Stimulated activated CD8-positive, alpha-beta memory T cell treated with anti-CD3 and anti-CD28 coated beads, Interleukin-7, amount 100 ng/mL, for 48 hours (primary cell): ENCODE data around the gene KRT77.

Experiments used
- DNase-seq, 2 donors: peaks; one replicate each; pipeline ENCODE4 v3.0.0-alpha.2; 2020; ENCODE audit warnings: low read depth in 1 of 2; ENCODE audit errors: extremely low read depth in 1 of 2

KRT77 gene

DNA sequence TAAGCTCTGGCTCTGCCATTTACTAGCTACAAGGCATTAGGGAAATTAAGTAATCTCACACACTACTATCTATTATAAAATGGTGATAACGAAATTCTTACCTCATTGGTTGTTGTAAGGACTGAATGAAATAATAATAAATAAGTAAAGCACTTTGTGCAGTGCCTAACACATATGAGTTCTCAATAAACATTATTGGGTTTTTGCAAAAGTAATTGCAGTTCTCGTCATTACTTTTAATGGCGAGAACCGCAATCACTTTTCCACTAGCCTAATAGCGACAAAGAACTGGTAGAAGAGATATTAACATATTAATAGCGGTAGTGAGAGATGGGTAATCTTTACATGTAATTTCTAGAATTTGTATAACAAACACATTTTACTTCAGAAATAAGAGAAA is 9.2 kb downstream of the KRT77 start:
- no peak for DNase-seq

DNA sequence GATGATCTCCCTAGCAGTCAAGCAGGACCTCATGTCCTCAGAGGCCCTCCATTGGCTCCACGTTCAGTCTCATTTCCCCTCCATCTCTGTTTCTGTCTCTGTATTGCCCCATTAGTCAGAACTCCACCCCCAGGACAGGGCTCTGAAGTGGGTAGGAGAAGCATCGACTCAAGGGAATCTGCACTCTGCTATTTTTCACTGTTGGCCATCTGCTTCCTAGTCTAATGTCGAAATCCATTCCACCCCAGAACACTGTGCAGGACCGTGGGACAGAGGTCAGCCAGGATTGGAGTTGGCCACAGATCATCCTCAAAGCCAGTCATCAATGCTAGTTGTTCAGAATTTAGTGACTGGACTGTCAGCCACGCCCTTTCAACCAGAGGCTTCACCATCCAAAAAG is 10.1 kb downstream of the KRT77 start:
- DNase-seq = no peak

DNA sequence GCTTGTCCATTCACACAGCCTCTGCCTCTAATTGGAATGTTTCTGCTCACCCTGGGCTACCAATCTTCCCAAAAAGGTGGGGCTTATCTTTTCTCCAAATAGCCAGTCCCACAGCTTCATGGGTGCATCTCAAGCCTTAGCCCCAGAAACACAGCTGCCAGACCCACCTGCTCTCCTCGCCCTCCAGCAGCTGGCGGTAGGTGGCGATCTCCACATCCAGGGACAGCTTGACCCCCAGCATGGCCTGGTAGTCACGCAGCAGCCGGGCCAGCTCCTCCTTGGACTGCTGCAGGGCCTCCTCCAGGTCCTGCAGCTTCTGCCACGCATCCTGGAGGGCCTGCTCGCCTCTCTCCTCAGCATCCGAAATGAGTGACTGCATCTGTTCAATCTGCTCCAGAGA is 11.1 kb downstream of the KRT77 start:
- DNase-seq = no peak

DNA sequence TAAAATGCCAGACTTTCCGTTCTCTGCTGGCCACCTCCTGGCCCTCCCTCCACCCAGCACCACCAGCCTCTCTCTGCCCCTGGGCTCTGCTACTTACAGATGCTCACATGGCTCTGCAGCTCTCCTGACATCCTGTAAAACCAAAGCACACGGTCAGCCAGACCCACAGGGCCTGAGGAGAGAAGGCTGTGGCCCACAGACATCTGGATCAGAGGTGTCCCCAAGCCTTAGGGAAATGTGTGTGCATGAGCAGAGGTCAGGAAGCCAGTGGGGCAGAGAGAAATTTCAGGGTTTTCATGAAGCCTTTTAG is 11.5 kb downstream of the KRT77 start:
- DNase-seq = no peak

DNA sequence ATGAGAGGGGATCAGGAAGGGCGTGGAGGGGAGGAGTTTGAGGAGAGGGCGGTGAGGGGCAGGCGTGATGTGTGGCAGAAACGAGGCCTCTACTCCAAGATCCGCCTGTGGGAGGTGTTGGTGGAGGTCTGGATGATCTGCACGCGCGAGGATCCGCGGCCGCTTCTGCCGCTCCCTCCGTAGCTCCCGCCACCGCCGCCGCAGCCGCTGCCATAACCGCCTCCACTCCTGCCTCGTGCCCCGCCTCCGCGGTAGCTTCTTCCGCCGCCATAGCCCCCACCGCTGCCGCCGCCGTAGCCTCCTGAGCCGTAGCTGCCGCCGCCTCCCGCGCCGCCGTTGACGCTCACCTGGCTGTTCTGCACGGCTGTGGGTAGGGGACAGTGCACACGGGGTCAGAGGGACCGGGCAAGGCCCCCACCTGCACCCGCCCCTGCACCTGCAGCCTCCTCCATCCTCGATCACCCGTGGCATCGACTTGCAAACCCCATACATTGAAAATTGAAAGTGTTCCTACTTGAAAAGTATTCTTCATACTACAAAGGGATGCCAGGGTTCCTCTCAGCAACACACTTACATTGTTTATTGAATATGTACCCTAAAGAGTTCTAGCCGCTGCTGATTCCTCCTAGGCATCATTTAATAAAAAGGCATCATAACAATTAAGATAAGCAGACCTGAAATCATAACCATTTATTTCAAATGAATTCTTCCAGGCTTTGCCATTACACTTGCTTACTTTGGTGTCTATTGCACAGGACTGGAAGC is 12.1 kb downstream of the KRT77 start:
- peak in 1 of 2 donors; percentile 11 for DNase-seq

DNA sequence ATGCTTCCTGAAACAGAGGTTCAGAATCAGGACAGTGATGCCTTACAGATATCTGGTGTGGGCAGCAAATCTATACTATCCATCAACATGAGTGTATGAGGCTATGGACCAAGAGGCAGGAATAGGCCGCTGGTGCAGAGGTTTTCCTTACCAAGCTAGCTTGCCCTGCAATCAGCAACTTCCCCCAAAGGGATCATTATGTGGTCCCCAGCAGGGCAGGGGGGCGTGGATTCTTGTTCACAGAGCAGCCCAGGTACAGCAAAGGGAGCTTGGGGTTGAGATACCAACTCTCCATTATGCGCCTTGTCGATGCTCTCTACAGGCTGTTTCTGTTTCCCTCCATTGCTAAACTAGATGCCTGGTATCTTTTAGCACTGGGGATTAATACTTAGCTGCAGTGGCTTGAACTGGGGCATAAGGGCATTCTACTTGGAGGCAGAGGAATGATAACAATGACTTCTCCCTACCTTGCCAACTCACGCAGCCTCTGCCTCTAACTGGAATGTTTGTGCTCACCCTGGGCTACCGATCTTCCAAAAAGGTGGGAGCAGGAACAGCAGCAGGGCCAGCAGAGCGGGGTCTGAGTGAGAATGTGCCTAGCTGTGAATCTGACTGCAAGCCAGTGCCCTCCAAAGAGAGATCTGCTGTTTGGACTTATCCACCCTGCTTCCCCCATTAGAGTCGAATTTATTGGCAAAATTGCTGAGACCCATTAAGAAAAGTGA is 12.8 kb downstream of the KRT77 start:
- DNase-seq = no peak

DNA sequence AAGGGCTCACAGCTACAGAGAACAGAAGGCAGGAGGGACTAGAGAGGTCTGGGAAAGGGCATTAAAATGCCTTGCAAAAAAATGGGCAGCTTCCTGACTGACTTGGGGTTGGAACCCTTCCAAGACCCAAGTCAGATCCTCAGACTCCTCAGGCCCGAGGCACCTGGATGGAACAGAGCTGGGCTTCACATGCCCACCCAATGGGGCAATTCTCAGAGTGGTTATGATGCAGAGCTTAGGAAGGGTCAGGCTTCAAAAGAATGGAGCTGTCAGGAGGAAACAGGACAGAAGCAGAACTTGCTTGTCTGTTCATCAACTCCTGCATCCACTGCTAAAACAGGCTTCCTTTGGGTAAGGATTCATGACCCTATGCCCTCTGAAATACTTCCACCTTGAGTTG is 13.4 kb downstream of the KRT77 start:
- no peak for DNase-seq

DNA sequence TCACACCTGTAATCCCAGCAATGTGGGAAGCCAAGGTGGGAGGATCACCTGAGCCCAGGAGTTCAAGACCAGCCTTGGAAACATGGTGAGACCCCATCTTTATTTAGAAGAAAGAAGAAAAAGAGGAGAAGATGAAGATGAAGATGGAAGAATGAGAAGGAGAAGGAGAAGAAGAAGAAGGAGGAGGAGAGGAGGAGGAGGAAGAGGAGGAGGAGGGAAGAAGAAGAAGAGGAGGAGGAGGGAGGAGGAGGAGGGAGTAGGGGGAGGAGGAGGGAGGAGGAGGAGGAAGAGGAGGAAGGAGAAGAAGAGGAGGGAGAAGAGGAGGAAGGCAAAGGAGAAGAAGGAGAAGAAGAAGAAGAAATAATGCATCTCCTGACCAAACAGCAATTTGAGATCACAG is 14.1 kb downstream of the KRT77 start:
- no peak for DNase-seq

DNA sequence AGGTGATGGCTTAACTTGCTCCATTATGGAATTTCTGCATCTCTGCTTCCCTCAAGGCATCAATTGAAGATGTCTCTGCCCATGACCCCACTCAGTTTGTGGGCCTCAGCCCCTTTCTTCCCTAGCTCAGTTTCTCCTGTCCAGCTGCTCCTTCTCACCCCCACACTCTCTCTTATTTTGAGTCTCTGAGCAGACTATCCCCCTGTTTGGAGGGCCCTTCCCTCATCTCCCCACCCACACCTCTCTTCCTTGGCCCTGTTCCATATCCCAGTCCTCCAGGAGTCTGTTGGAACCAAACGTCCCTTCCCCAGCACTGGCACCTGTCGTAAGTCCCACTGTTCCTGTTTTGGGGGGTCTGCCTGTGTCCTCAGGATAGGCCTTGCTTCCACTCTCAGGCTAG is 14.8 kb downstream of the KRT77 start:
- DNase-seq = no peak

DNA sequence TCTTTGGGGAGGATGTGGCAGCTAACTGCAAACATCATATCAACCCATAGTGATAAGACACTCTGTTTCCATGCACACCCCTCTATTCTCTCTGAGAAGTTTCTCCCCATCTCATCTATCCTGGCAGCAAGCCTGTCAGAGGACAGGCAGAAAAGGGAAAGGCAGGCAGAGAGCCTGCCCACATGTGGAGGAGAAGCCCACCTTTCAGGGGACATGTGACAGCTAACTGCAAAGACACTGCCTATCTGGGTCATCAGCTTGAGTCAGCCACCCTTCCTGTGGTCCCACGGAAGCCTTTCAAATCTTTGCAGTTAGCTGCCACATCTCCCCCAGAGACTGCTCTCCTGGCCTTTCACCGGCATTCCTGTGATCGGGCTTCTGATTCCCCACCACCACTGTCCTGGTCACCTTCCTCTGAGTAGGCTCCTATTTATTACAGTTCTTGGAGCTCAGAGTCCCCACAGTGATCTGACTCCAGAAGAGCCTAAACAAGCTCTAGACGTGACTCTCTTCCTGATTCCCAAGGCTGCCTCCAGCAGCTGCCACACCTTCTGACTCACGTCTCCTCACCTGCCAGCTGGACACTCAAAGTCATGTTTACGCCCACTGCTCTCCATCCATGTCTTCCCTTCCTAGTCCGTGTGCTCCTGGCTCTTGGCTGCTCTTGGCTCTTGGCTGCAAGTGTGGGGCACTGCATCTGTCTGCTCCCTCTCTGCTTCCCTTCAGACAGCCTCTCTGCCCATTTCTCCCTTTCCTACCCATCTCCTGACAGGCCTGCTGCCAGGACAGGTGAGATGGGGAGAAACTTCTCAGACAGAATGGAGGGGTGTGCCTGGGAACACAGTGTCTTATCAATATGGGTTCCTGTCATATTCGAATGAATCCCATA is 15.6 kb downstream of the KRT77 start:
- DNase-seq = no peak

DNA sequence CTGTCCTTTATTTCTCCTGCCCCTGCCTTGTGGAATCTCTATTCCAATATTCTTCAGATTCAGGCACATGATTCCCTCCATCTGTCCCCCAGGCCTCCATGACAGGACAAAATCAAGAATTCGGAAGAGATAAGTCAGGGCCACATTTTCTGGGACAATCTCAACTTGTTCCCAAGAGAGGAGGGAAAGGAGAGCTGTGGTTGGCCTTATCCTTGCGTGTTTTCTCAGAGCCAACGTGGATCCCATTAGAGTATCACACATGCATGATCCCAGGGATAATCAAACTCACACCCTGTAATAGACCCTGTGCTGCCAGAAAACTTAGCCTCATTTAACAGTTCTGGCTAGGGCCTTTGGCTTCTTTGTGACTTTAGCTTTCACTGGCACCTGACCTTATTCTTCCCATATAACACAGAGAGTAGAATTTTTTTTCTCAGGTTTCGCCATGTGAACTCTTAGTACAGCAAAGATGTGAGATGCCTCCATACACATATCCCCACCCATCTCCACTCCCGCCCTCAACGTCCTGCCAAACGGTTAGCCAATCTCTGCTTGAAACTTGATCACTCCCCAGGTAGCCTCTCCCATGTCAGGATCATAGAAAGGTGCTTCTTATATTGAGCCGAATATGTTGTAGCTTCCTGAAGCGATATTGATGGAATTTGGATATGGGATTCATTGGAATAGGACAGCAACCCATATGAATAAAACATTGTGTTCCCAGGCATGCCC is 16.4 kb downstream of the KRT77 start:
- no peak for DNase-seq

DNA sequence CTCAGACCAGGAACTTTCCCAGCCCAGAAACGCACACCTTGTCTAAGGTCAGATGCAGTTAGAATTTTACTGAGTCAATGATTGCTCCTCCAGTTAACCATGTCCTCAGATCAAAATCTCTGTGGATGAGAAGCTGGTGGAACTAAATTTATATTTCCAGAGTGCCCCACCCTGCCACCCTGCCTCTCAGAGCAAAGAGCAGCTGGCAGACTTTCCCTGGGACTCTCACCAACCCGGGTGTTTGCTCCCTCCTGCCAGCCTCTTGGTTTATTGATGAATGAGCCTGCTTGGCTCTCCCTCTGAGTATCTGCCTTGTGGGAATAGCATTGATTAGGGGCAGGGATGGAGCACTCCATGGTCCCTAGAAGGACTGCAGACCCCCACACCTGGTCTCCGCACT is 17.3 kb downstream of the KRT77 start:
- no peak for DNase-seq

DNA sequence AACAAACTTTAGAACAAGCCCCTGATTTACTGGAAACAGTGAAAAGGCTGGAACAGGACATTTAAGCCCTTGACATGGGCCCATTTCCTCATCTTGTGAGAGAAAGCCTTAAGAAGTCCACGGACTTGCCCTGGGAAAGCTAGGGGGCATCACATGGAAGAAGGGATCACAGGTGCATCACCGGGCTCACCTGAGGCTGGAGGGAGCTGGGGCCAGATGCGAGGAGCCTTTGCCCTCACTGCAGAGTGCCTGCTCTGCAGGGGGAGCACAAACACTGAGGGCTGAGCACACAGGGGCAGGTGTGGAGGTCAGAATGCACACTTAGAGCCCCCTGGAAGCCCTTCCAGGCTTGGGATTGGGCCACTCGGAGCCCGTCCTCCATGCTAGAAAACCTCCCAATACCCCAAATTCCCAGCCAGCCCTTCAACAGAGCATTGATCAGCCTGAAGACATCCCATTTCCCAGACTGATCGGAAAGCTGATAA is 17.9 kb downstream of the KRT77 start:
- DNase-seq = no peak

DNA sequence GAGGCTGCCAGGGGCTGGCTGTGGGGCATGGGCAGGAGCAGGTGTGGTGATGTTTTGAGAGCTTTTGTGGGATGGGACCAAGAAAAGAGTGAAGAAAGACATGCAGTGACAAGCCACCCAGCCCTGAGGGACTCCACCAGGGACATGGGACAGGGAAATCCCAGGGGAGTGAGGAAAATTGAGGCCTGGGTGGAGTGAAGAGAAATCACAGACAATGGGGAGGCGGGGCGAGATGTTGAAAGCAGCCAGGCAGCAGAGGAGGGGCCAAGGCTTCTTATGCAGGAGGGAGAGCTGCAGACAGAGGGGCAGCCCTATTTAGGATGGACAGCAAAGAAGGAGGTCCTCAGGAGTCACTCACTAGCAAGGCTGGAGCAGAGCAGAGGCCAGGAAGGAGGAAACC is 18.9 kb downstream of the KRT77 start:
- no peak for DNase-seq

DNA sequence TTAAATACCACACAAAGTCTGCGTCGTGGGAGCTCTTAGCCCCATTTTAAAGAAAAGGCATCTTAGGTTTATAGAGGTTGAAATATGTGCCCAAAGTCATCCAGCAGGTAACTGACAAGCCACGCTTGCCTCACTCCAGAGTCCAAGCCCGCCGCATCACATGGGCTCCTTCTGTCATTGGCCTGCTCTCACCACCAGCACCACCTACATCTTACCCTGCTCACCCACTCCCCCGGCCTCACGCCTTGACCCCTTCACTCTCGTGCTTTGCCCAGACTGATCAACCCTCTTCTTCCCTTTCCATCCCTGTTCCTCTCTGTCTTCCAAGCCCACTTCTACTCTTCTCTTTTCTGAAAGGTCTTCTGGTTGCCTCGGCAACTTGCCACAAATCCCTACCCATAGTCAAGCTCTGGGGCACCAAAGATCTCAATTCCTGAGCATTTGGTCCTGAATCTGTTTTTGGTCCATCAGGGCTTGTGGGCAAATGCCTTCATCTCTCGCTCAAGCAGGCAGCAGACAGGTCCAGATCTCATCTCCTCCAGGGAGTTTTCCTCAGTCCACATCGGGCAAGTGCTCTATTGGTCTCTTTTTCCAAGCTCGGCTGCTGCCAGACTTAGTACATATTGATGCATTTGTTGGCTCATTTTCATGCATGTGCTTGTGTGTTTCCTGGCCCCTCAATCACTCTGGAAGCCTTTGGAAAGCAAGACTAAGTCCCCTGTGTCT is 19.6 kb downstream of the KRT77 start:
- no peak for DNase-seq

DNA sequence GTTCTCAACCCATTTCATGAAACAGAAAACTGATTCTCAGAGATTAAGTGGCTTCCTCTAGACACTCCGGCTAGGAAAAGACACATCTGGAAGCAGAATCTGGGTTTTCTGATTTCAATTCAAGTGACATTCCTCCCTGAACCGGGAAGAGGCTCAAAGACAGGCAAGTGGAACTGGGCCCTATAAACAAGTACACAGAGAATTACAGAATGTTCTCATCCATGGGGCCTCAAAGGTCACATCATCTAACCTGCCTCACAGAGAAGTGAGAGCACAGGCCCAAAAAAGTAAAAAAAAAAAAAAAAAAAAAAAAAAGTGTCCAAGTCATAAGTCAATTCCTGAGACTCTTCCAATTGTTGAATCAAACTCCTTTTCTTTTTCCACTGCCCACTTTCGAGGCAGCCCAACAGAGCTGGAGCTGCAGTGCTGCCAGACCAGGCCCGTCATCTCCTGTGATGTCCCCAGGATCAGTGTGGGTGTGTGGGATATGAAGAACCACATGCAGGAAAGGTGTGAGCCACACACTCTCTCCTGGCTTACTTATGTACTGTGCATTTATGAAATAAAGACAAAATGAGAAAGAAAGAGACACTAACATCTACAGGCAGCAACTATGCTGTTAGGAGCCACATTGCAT is 20.3 kb downstream of the KRT77 start:
- no peak for DNase-seq

DNA sequence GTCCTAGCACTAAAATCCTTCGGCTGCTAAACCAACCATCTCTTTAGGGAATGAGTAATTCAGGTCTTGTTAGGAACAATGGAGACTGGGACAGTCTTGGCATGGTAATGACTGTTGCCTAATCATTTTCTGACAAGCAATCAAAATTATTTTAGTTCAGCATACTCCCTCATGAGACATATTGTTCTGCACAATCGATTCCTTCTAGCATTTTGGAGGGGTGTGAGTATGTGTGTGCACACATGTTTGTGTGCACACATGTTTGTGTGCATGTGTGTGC is 21.0 kb downstream of the KRT77 start:
- DNase-seq = no peak

DNA sequence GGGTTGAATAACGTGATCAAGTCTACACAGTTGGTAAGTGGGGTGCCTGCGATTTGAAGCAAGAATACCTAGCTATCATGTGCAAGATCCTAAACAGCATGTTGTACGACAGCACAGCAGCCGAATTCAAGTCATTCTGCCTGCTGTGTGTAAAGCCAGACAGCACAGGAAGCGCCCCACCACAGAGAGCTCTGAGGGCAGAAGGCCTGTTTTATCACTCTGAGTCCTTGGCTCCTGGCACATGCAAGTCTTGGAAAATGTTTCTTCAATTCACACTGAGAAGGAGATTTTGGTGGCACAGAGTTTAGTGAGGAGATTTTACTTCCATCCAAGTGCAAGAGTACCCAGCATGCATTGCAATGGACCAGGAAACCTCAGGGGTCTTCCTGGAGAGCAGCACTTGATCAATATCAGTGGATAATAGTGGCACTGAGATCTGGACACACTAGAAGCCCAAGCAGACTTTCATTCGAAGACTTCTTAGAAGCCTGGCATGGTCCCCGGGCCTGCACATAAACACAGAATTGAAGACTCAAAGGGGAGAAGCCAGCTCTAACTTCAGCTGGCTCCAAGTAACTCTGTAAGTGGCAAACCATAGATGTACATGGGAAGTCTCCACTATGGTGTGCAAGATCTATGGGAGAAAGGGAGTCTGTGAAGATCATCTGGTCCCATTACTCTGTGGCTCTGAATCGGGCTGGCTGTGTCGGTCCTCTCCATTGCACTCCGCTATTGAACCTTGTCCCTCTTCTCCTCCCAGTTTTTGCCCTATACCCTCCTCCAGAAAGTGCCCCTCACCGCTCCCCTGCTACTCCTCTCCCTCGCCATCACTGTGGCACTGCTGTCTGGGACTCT is 21.6 kb downstream of the KRT77 start:
- peak in 1 of 2 donors; percentile 20 for DNase-seq

DNA sequence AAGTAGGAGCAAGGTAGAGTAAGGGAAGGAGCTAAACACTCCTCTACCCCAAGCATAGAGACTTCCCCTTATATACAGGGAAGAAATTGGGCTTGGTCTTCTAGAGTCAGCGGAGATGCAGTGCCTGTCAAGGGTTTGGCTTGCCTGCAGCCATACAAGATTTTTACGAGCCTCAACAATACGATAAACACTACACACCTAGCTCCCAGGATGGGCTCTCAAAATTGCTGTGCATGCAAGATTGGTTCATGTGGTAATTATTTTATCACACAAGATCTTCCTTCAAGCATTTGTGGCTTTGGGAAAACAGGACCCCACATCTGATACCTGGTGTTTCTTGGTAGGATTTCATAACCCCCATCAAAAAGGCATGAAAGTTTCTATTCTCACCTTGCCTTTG is 23.0 kb downstream of the KRT77 start, which contains the start of gene KRT1:
TSS of gene KRT1 (minus strand) at position 45 of the 400 bp plus-strand sequence. CDS start 59 bp downstream, outside the sequence.
- no peak for DNase-seq
